ENCODE measurements around the gene VSTM4.

DNA sequence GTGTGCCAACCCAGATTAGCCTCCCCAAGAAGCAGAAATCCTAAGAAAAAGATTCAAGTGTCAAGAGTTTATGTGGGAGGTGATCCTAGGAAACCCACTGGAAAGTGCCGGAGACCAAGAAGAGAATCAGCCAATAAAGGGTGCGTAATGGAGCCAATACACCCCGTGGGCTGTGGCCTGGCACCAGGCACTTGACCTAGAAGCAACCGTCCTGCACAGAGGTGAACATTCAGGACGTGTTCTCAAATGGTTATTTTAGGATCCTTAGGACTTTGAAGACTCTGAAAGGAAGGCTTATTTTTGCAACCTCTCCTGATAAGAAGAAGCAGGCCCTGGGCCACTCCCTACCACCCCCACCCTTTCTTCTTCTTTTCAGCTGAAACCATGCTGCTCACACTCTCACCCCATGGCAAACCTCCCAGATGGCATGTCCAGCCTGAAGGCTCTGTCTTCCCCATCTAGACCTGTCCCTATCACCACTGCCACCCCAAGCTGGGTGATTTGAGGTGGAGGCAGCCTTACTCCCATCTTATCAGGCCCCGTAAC, 46.6 kb downstream of the VSTM4 start:
- TF ChIP-seq RAD21 (IDR thresholded peaks at IDR 0.05; ENCODE audit: low read depth) (no peak), FOXM1 (IDR thresholded peaks at IDR 0.05; ENCODE audit: borderline replicate concordance, low read depth) (no peak), CEBPB (IDR thresholded peaks at IDR 0.05) (no peak), TAF1 (IDR thresholded peaks at IDR 0.05; ENCODE audit: low read depth) (no peak), EGR1 (IDR thresholded peaks at IDR 0.05) (no peak), CREB1 (IDR thresholded peaks at IDR 0.05; ENCODE audit: low read depth) (no peak), EP300 (IDR thresholded peaks at IDR 0.05; ENCODE audit: borderline replicate concordance) (no peak), REST (IDR thresholded peaks at IDR 0.05; ENCODE audit: low read depth) (no peak), YY1 (IDR thresholded peaks at IDR 0.05; ENCODE audit: low read depth) (no peak), TEAD4 (IDR thresholded peaks at IDR 0.05) (no peak), TCF12 (IDR thresholded peaks at IDR 0.05; ENCODE audit: low read depth) (no peak), ZBTB7A (IDR thresholded peaks at IDR 0.05; ENCODE audit: low read depth) (no peak), NFIC (IDR thresholded peaks at IDR 0.05) (no peak)
- TF ChIP-seq, protein P1, sequence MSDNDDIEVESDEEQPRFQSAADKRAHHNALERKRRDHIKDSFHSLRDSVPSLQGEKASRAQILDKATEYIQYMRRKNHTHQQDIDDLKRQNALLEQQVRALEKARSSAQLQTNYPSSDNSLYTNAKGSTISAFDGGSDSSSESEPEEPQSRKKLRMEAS (IDR thresholded peaks at IDR 0.05): no peak

Measured in Ishikawa (cell line).